ENCODE measurements around the gene FBXO21.

The FBXO21 gene

DNA sequence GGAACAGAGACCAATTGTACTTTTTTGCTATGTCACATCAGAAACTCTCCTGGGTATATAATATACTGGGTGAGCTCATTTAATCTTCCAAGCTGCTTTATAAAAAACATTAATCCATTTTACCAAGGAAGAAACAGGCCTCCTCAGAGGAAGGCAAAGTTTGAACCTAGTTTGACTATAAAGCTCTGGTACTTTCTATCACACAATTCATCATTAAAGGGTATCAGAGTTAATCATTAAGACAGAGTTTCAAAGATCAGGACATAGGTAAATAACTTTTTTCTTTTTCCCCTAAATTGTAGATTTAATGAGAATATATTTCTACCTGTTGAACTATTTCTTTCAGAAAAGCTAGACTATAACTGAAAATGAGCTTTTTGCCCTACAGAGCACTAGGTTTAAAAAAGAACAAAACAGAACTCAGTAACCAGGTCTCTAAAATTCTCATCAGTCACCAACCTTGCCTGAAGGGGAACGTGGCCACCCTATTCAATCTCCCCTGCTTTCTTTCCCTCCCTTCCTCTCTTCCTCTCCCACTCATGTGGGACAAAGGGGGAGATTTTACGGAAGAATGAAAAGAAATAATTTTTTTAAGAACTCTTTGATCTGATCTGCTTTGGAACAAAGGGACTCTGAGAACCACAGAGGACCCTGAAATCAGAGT lies 18.6 kb downstream of the FBXO21 start:
- no peak overlapping the region for H3K9ac ChIP-seq (ENCODE audit: low read length)
- no peaks in the 10 kb centered on the region for H3K79me1 ChIP-seq (ENCODE audit: low read length)
- H3K4ac ChIP-seq (ENCODE audit: low read depth, low read length), result no peak overlapping the region
- no peaks in the 10 kb centered on the region for H3K79me2 ChIP-seq (ENCODE audit: control insufficient read depth, insufficient read depth, low read length)
- no peak overlapping the region for H2BK5ac ChIP-seq (ENCODE audit: low read length)
- H3K56ac ChIP-seq (ENCODE audit: low read length), result no peak overlapping the region
- H2BK15ac ChIP-seq (replicated peaks; ENCODE audit: low read depth), result no peak overlapping the region
- no peak overlapping the region for H2AK5ac ChIP-seq (ENCODE audit: low read length)
- H3K18ac ChIP-seq (ENCODE audit: low read length), result no peak overlapping the region
- H4K8ac ChIP-seq (ENCODE audit: low read depth, low read length), result no peak overlapping the region
- DNase-seq, result no peak
- no peak overlapping the region for H3K4me3 ChIP-seq (ENCODE audit: low read length)
- H3K27me3 ChIP-seq (ENCODE audit: insufficient read depth, low read length, poor library complexity), result no peaks in the 10 kb centered on the region
- H3K36me3 ChIP-seq (ENCODE audit: control insufficient read depth, insufficient read depth, low read length), result peaks cover 8% of the 10 kb centered on the region
- no peak overlapping the region for H4K5ac ChIP-seq (ENCODE audit: low read length)
- no peak overlapping the region for H2BK120ac ChIP-seq (ENCODE audit: low read depth, low read length)
- no peak overlapping the region for H3K4me2 ChIP-seq (ENCODE audit: low read length)
- H3K4me1 ChIP-seq (ENCODE audit: control insufficient read depth, low read depth, low read length), result no peaks in the 10 kb centered on the region
- H3K27ac ChIP-seq (ENCODE audit: low read depth, low read length), result no peak overlapping the region
- no peak overlapping the region for H3K23ac ChIP-seq (ENCODE audit: low read length)
- WGBS (ENCODE audit: extremely low coverage, insufficient coverage, low lambda C conversion rate), result no CpG with 5 or more reads among the region's 2 CpGs

- no peak overlapping the region for H2BK120ac ChIP-seq (ENCODE audit: low read depth, low read length)
- peaks cover 1% of the 10 kb centered on the region for H3K79me1 ChIP-seq (ENCODE audit: low read length)
- H3K18ac ChIP-seq (ENCODE audit: low read length), result no peak overlapping the region
- H3K27ac ChIP-seq (ENCODE audit: low read depth, low read length), result no peak overlapping the region
- H4K8ac ChIP-seq (ENCODE audit: low read depth, low read length), result no peak overlapping the region
- H3K36me3 ChIP-seq (ENCODE audit: control insufficient read depth, insufficient read depth, low read length), result peaks cover 6% of the 10 kb centered on the region
- no peak overlapping the region for H3K23ac ChIP-seq (ENCODE audit: low read length)
- H3K56ac ChIP-seq (ENCODE audit: low read length), result no peak overlapping the region
- no peaks in the 10 kb centered on the region for H3K79me2 ChIP-seq (ENCODE audit: control insufficient read depth, insufficient read depth, low read length)
- H3K27me3 ChIP-seq (ENCODE audit: insufficient read depth, low read length, poor library complexity), result no peaks in the 10 kb centered on the region
- no peak overlapping the region for H2BK5ac ChIP-seq (ENCODE audit: low read length)
- H2BK15ac ChIP-seq (replicated peaks; ENCODE audit: low read depth), result no peak overlapping the region
- H2AK5ac ChIP-seq (ENCODE audit: low read length), result no peak overlapping the region
- DNase-seq, result no peak
- no peak overlapping the region for H3K4me2 ChIP-seq (ENCODE audit: low read length)
- H3K4ac ChIP-seq (ENCODE audit: low read depth, low read length), result no peak overlapping the region
- H3K4me3 ChIP-seq (ENCODE audit: low read length), result no peak overlapping the region
- H4K5ac ChIP-seq (ENCODE audit: low read length), result no peak overlapping the region
- no CpG with 5 or more reads among the region's 3 CpGs for WGBS (ENCODE audit: extremely low coverage, insufficient coverage, low lambda C conversion rate)
- H3K4me1 ChIP-seq (ENCODE audit: control insufficient read depth, low read depth, low read length), result no peaks in the 10 kb centered on the region
- no peak overlapping the region for H3K9ac ChIP-seq (ENCODE audit: low read length)
Observed at GRCh38 chr12:117169548-117169947, 20.7 kb downstream of the FBXO21 start.

DNA sequence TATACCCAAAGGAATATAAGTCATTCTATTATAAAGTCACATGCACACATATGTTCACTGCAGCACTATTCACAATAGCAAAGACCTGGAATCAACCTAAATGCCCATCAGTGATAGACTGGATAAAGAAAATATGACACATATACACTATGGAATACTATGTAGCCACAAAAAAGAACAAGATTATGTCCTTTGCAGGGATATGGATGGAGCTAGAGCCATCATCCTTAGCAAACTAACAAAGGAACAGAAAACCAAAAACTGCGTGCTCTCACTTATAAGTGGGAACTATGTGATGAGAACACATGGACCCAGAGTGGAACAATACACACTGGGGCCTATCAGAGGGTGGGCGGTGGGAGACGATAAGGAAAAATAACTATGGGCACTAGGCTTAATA lies 21.3 kb downstream of the FBXO21 start:
- Histone ChIP-seq H3K4me1 (ENCODE audit: control insufficient read depth, low read depth, low read length) (no peaks in the 10 kb centered on the region), H4K8ac (ENCODE audit: low read depth, low read length) (no peak overlapping the region)

GRCh38 chr12:117167769-117168168 lies 22.5 kb downstream of the FBXO21 start:
- Histone ChIP-seq H3K36me3 (ENCODE audit: control insufficient read depth, insufficient read depth, low read length) (peaks cover 6% of the 10 kb centered on the region), H3K4ac (ENCODE audit: low read depth, low read length) (no peak overlapping the region), H3K27ac (ENCODE audit: low read depth, low read length) (no peak overlapping the region), H3K79me1 (ENCODE audit: low read length) (peaks cover 1% of the 10 kb centered on the region), H4K8ac (ENCODE audit: low read depth, low read length) (no peak overlapping the region), H2BK5ac (ENCODE audit: low read length) (no peak overlapping the region), H3K79me2 (ENCODE audit: control insufficient read depth, insufficient read depth, low read length) (no peaks in the 10 kb centered on the region), H3K56ac (ENCODE audit: low read length) (no peak overlapping the region), H2AK5ac (ENCODE audit: low read length) (no peak overlapping the region), H3K4me1 (ENCODE audit: control insufficient read depth, low read depth, low read length) (no peaks in the 10 kb centered on the region), H4K5ac (ENCODE audit: low read length) (no peak overlapping the region), H3K4me3 (ENCODE audit: low read length) (no peak overlapping the region), H3K23ac (ENCODE audit: low read length) (no peak overlapping the region), H2BK15ac (replicated peaks; ENCODE audit: low read depth) (no peak overlapping the region), H3K4me2 (ENCODE audit: low read length) (no peak overlapping the region), H3K9ac (ENCODE audit: low read length) (no peak overlapping the region), H3K27me3 (ENCODE audit: insufficient read depth, low read length, poor library complexity) (no peaks in the 10 kb centered on the region), H2BK120ac (ENCODE audit: low read depth, low read length) (no peak overlapping the region), H3K18ac (ENCODE audit: low read length) (no peak overlapping the region)
- WGBS (ENCODE audit: extremely low coverage, insufficient coverage, low lambda C conversion rate), result no CpG with 5 or more reads among the region's 4 CpGs
- DNase-seq, result no peak

More for the DNA sequence above, 21.3 kb downstream of the FBXO21 start:
- Histone ChIP-seq H3K27me3 (ENCODE audit: insufficient read depth, low read length, poor library complexity) (no peaks in the 10 kb centered on the region), H3K27ac (ENCODE audit: low read depth, low read length) (no peak overlapping the region), H3K79me1 (ENCODE audit: low read length) (peaks cover 1% of the 10 kb centered on the region), H3K18ac (ENCODE audit: low read length) (no peak overlapping the region), H2BK5ac (ENCODE audit: low read length) (no peak overlapping the region), H3K36me3 (ENCODE audit: control insufficient read depth, insufficient read depth, low read length) (peaks cover 6% of the 10 kb centered on the region), H3K4ac (ENCODE audit: low read depth, low read length) (no peak overlapping the region), H2BK120ac (ENCODE audit: low read depth, low read length) (no peak overlapping the region), H4K5ac (ENCODE audit: low read length) (no peak overlapping the region), H3K4me2 (ENCODE audit: low read length) (no peak overlapping the region), H3K4me3 (ENCODE audit: low read length) (no peak overlapping the region), H2BK15ac (replicated peaks; ENCODE audit: low read depth) (no peak overlapping the region), H3K79me2 (ENCODE audit: control insufficient read depth, insufficient read depth, low read length) (no peaks in the 10 kb centered on the region), H3K9ac (ENCODE audit: low read length) (no peak overlapping the region), H3K56ac (ENCODE audit: low read length) (no peak overlapping the region), H3K23ac (ENCODE audit: low read length) (no peak overlapping the region), H2AK5ac (ENCODE audit: low read length) (no peak overlapping the region)
- DNase-seq, result no peak
- WGBS (ENCODE audit: extremely low coverage, insufficient coverage, low lambda C conversion rate), result no CpG with 5 or more reads among the region's 3 CpGs

GRCh38 chr12:117166107-117166506 lies 24.2 kb downstream of the FBXO21 start:
- Histone ChIP-seq H3K4me3 (ENCODE audit: low read length) (no peak overlapping the region), H2AK5ac (ENCODE audit: low read length) (no peak overlapping the region), H4K8ac (ENCODE audit: low read depth, low read length) (no peak overlapping the region), H3K4me1 (ENCODE audit: control insufficient read depth, low read depth, low read length) (no peaks in the 10 kb centered on the region), H2BK15ac (replicated peaks; ENCODE audit: low read depth) (no peak overlapping the region), H2BK5ac (ENCODE audit: low read length) (no peak overlapping the region), H3K27ac (ENCODE audit: low read depth, low read length) (no peak overlapping the region), H3K27me3 (ENCODE audit: insufficient read depth, low read length, poor library complexity) (no peaks in the 10 kb centered on the region), H3K23ac (ENCODE audit: low read length) (no peak overlapping the region), H2BK120ac (ENCODE audit: low read depth, low read length) (no peak overlapping the region), H3K9ac (ENCODE audit: low read length) (no peak overlapping the region), H3K79me2 (ENCODE audit: control insufficient read depth, insufficient read depth, low read length) (no peaks in the 10 kb centered on the region), H3K18ac (ENCODE audit: low read length) (no peak overlapping the region), H3K79me1 (ENCODE audit: low read length) (peaks cover 1% of the 10 kb centered on the region), H3K4me2 (ENCODE audit: low read length) (no peak overlapping the region), H3K36me3 (ENCODE audit: control insufficient read depth, insufficient read depth, low read length) (peaks cover 12% of the 10 kb centered on the region), H3K4ac (ENCODE audit: low read depth, low read length) (no peak overlapping the region), H4K5ac (ENCODE audit: low read length) (no peak overlapping the region), H3K56ac (ENCODE audit: low read length) (no peak overlapping the region)
- no CpG with 5 or more reads among the region's 4 CpGs for WGBS (ENCODE audit: extremely low coverage, insufficient coverage, low lambda C conversion rate)
- DNase-seq, result no peak

DNA sequence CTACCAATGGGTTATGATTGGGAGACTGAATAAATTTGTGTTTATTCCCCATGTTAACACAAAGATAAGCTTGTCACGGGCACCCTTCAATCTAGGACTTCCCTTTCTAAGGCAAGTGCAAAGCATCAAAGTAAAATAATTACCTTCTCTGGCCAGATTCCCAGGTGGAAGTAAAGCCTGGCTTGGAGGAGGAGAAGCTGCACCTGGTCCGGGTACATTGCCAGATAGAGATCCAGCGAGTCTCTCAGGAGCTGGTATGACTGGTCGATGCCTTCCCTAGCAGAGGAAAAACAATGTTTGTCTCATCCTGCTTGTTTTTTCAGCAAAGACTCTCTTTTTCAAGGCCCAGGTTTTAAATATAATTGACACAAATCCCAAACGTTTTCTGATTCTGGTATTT lies 24.9 kb downstream of the FBXO21 start:
- Histone ChIP-seq H2BK120ac (ENCODE audit: low read depth, low read length) (no peak overlapping the region), H2BK15ac (replicated peaks; ENCODE audit: low read depth) (no peak overlapping the region), H2BK5ac (ENCODE audit: low read length) (no peak overlapping the region), H3K27me3 (ENCODE audit: insufficient read depth, low read length, poor library complexity) (no peaks in the 10 kb centered on the region), H3K4me1 (ENCODE audit: control insufficient read depth, low read depth, low read length) (no peaks in the 10 kb centered on the region), H3K56ac (ENCODE audit: low read length) (no peak overlapping the region), H4K8ac (ENCODE audit: low read depth, low read length) (no peak overlapping the region), H3K4ac (ENCODE audit: low read depth, low read length) (no peak overlapping the region), H2AK5ac (ENCODE audit: low read length) (no peak overlapping the region), H3K27ac (ENCODE audit: low read depth, low read length) (no peak overlapping the region), H3K23ac (ENCODE audit: low read length) (no peak overlapping the region), H3K79me2 (ENCODE audit: control insufficient read depth, insufficient read depth, low read length) (no peaks in the 10 kb centered on the region), H3K4me2 (ENCODE audit: low read length) (no peak overlapping the region), H3K79me1 (ENCODE audit: low read length) (peaks cover 1% of the 10 kb centered on the region), H3K9ac (ENCODE audit: low read length) (no peak overlapping the region), H3K4me3 (ENCODE audit: low read length) (no peak overlapping the region), H4K5ac (ENCODE audit: low read length) (no peak overlapping the region), H3K36me3 (ENCODE audit: control insufficient read depth, insufficient read depth, low read length) (peaks cover 12% of the 10 kb centered on the region), H3K18ac (ENCODE audit: low read length) (no peak overlapping the region)
- no CpG with 5 or more reads among the region's 5 CpGs for WGBS (ENCODE audit: extremely low coverage, insufficient coverage, low lambda C conversion rate)
- DNase-seq, result no peak

Data from mesendoderm (in vitro differentiated cells).